HEK293 (cell line): ENCODE data around the gene KLHL30.

ENCODE experiments used
- CTCF ChIP-seq: fragments of 450-650 bp; formaldehyde crosslinking; IDR thresholded peaks from 2 replicates; pipeline ENCODE4 v1.5.1; 2016; ENCODE audit warnings: missing biosample characterization, missing genetic modification characterization
- PRDM1 ChIP-seq: fragments of 450-650 bp; formaldehyde crosslinking; IDR thresholded peaks from 2 replicates; pipeline ENCODE4; 2016; ENCODE audit warnings: missing biosample characterization, missing genetic modification characterization
- REST ChIP-seq: fragments of 450-650 bp; formaldehyde crosslinking; IDR thresholded peaks from 2 replicates; pipeline ENCODE4 v1.5.1; 2016; ENCODE audit warnings: missing biosample characterization, missing genetic modification characterization
- SETDB1 ChIP-seq: IDR thresholded peaks from one replicate; pipeline ENCODE4 v1.6.1; 2017; ENCODE audit warnings: mild to moderate bottlenecking, low read length, moderate library complexity, mixed read lengths; ENCODE audit not compliant: insufficient read length
- ZBTB1 ChIP-seq: fragments of 450-650 bp; formaldehyde crosslinking; IDR thresholded peaks from 2 replicates; pipeline ENCODE4 v1.5.1; 2016; ENCODE audit warnings: missing biosample characterization, missing genetic modification characterization
- ZSCAN23 ChIP-seq: fragments of 450-650 bp; formaldehyde crosslinking; IDR thresholded peaks from 2 replicates; pipeline ENCODE4 v1.5.1; 2016; ENCODE audit warnings: missing biosample characterization, missing genetic modification characterization

GRCh38 chr2:238106698-238107524, 31.6 kb upstream of the KLHL30 start:
- TF ChIP-seq SETDB1 (no peak), CTCF (tag by site-specific recombination) (no peak), REST (tag by site-specific recombination) (no peak), PRDM1 (no peak), ZBTB1 (tag by site-specific recombination) (no peak), ZSCAN23 (tag by site-specific recombination) (no peak)
